Lung (tissue), 13 donors: Measurements from ENCODE around the gene SYVN1. TPM values are rescaled to one million over a fixed set of nuclear protein-coding genes. Genes with fewer than 3 reads are reported as not detected.

Experiments
- ATAC-seq: fragments of 200-7000 bp; cut with Tn5 transposase; one replicate; pipeline ENCODE4 v1.9.1; 2020; ENCODE audit warnings: moderate number of reproducible peaks; ENCODE audit not compliant: insufficient read depth, low FRiP score
- DNase-seq, 3 donors: peaks; one replicate each; pipeline ENCODE4 v3.0.0-alpha.2; 2013 to 2017
- H3K27ac ChIP-seq, 2 donors: one replicate each; pipeline ENCODE4 v1.5.1; 2013; ENCODE audit warnings: mild to moderate bottlenecking in 2 of 2, moderate library complexity in 2 of 2, control low read depth in 1 of 2, inconsistent platforms in 1 of 2, low read depth in 1 of 2, low read length in 1 of 2
- H3K27me3 ChIP-seq, 3 donors: one replicate each; pipeline ENCODE4 v1.5.1; 2013; ENCODE audit warnings: low read length in 2 of 3; ENCODE audit not compliant: control insufficient read depth in 3 of 3, insufficient read depth in 3 of 3
- H3K36me3 ChIP-seq, 4 donors: one replicate each; pipeline ENCODE4 v1.5.1; 2013; ENCODE audit warnings: low read length in 4 of 4, mild to moderate bottlenecking in 1 of 4, moderate library complexity in 1 of 4; ENCODE audit not compliant: control insufficient read depth in 4 of 4, insufficient read depth in 4 of 4
- H3K4me1 ChIP-seq, 5 donors: one replicate each; pipeline ENCODE4 v1.5.1; 2013; ENCODE audit warnings: low read length in 5 of 5, mild to moderate bottlenecking in 2 of 5, moderate library complexity in 1 of 5; ENCODE audit not compliant: control insufficient read depth in 5 of 5, insufficient read depth in 5 of 5
- H3K4me3 ChIP-seq: one replicate; pipeline ENCODE4 v1.5.1; 2013; ENCODE audit warnings: mild to moderate bottlenecking, control low read depth, moderate library complexity
- H3K9ac ChIP-seq, 2 donors: one replicate each; pipeline ENCODE4 v1.5.1; 2013; ENCODE audit warnings: low read length in 2 of 2, control low read depth in 1 of 2; ENCODE audit not compliant: insufficient read depth in 1 of 2
- H3K9me3 ChIP-seq, 4 donors: one replicate each; pipeline ENCODE4 v1.5.1; 2013; ENCODE audit warnings: low read length in 3 of 4, mild to moderate bottlenecking in 1 of 4, moderate library complexity in 1 of 4; ENCODE audit not compliant: control insufficient read depth in 4 of 4, insufficient read depth in 3 of 4
- WGBS, 2 donors: extraction: QIAGEN DNeasy Blood & Tissue Kit; methylation state at CpG; one replicate each; pipeline ENCODE4 v1.1.7; 2013; 5-methylcytosine and 5-hydroxymethylcytosine counted together
- polyA plus RNA-seq, 2 donors: library from polyadenylated mRNA; stranded (reverse); fragments of 200-250 nt; gene quantifications; one replicate each; pipeline ENCODE4 v1.2.1, GENCODE V29; 2013
- small RNA-seq: library from RNA; depleted of rRNA; stranded (forward); fragments of <200 nt; gene quantifications from one replicate; pipeline ENCODE3, GENCODE V24; 2014; ENCODE audit warnings: low replicate concordance
- total RNA-seq, 2 donors: library from RNA; depleted of rRNA in 1 of 2; stranded (reverse); fragments of >200 nt in 1 of 2; gene quantifications; one replicate each; pipeline ENCODE4 v1.2.1, GENCODE V29; 2014 to 2021
- TF ChIP-seq, protein P1 (sequence below): IDR thresholded peaks from 2 replicates; pipeline ENCODE4 v1.5.1; 2012; ENCODE audit warnings: mild to moderate bottlenecking; ENCODE audit errors: control extremely low read depth, extremely low read depth
- donor health status: control.
- donor health status: control.
- donor health status: Bipolar disorder and iron deficiency.
- donor health status: healthy.
- donor health status: DM: yes; HTN: yes; CAD: no.

The SYVN1 gene
- total and polyA plus RNA-seq, 4 donors, result 31.6 to 80.7 (median 37.6) TPM

DNA sequence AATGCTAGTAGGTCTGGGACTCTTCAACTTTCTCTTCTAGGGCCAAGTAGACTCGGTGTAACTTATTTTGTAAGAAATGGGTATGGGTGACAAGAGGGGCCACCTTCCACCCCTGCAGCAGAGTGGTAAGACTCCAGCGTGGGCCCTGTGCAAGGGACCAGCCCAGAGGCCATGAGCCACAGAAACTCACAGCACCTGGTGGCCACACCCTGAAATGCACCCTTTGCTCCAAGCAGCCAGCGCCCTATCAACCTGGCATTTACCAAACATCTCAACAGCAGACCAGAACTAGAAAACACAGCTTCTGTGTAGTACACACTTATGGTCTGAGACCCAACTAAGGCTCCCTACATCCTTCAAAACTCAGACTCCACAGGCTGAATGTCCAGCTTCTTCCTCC, 56.2 kb downstream of the SYVN1 start:
- Histone ChIP-seq H3K27ac (no peak overlapping the region), H3K4me3 (no peak overlapping the region), H3K4me1 (peaks cover 0 to 6% (median 3%) of the 10 kb centered on the region in 5 donors), H3K36me3 (peaks cover 0 to 13% (median 1%) of the 10 kb centered on the region in 4 donors), H3K27me3 (no peaks in the 10 kb centered on the region), H3K9me3 (no peaks in the 10 kb centered on the region), H3K9ac (no peak overlapping the region)
- ATAC-seq, result peak; percentile 47
- no peak for DNase-seq
- TF ChIP-seq, protein P1, sequence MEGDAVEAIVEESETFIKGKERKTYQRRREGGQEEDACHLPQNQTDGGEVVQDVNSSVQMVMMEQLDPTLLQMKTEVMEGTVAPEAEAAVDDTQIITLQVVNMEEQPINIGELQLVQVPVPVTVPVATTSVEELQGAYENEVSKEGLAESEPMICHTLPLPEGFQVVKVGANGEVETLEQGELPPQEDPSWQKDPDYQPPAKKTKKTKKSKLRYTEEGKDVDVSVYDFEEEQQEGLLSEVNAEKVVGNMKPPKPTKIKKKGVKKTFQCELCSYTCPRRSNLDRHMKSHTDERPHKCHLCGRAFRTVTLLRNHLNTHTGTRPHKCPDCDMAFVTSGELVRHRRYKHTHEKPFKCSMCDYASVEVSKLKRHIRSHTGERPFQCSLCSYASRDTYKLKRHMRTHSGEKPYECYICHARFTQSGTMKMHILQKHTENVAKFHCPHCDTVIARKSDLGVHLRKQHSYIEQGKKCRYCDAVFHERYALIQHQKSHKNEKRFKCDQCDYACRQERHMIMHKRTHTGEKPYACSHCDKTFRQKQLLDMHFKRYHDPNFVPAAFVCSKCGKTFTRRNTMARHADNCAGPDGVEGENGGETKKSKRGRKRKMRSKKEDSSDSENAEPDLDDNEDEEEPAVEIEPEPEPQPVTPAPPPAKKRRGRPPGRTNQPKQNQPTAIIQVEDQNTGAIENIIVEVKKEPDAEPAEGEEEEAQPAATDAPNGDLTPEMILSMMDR, result peak; percentile 42
- 57 to 66% methylated on average over 3 of the region's 3 CpGs for WGBS, 2 donors

DNA sequence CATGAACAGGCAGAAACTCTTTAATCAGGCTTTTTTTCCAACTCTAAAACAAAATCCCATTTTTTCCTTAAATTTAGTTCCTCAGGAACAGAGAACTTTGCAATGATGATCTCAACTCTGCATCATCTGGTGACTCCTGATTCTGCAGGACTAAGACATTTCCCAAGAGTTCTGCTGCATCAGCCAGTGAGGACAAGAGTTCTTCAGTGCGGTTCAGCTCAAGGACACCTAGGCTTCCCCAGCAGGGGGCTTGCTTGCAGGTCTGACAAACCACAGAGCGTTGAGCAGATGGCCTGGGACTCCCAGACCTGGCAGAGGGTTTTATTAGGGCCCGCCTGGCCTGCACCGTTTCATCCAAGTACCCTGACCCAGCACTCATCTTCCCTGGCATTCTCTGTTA, 56.9 kb downstream of the SYVN1 start:
- Histone ChIP-seq H3K4me3 (no peak overlapping the region), H3K4me1 (no peaks in the 10 kb centered on the region), H3K9ac (no peak overlapping the region), H3K27ac (no peak overlapping the region), H3K36me3 (peaks cover 0 to 13% (median 1%) of the 10 kb centered on the region in 4 donors), H3K9me3 (no peaks in the 10 kb centered on the region), H3K27me3 (no peaks in the 10 kb centered on the region)
- WGBS, 2 donors, result 84 to 87% methylated on average over 4 of the region's 4 CpGs
- DNase-seq (no peak), ATAC-seq (no peak)
- TF ChIP-seq, protein P1, result no peak

Small RNA genes lying within 50 kb of the gene (small RNA-seq; reads per million reads assigned to genes)
- gene HIGD1AP10, result not detected
- not detected for gene PDCL2P2
- 1.0 reads per million, percentile 81 among the genes with 10 or more reads in this experiment for gene RNU2-23P

Other genes starting within 250 kb of the SYVN1 start
- gene ATG2A, start 217.3 kb downstream of the SYVN1 start, total RNA-seq, result 10 to 100 TPM; 17.4 to 32.5 TPM
- 10 to 100 TPM; 19.1 to 22.9 TPM for gene ATG2A, start 217.3 kb downstream of the SYVN1 start, polyA plus RNA-seq
- gene PPP2R5B, start 209.8 kb downstream of the SYVN1 start, total RNA-seq, result 10 to 100 TPM in 1 of 2 donors, 1 to 10 TPM in 1; 9.8 to 27.8 TPM
- gene PPP2R5B, start 209.8 kb downstream of the SYVN1 start, polyA plus RNA-seq, result 10 to 100 TPM; 14.4 to 20.2 TPM
- not detected for gene GPHA2, start 198.6 kb downstream of the SYVN1 start, total RNA-seq
- under 1 TPM in 1 of 2 donors, not detected in 1; 0.19 TPM for gene GPHA2, start 198.6 kb downstream of the SYVN1 start, polyA plus RNA-seq
- gene MAJIN, start 162.4 kb downstream of the SYVN1 start, total RNA-seq, result under 1 TPM in 1 of 2 donors, not detected in 1; 0.55 TPM
- gene MAJIN, start 162.4 kb downstream of the SYVN1 start, polyA plus RNA-seq, result under 1 TPM; 0.24 to 0.39 TPM
- 1 to 10 TPM; 2.9 to 6.3 TPM for gene BATF2, start 137.5 kb downstream of the SYVN1 start, total RNA-seq
- 1 to 10 TPM; 3.7 to 7.4 TPM for gene BATF2, start 137.5 kb downstream of the SYVN1 start, polyA plus RNA-seq
- gene ARL2, start 120.4 kb downstream of the SYVN1 start, total RNA-seq, result 10 to 100 TPM; 37.4 to 95.4 TPM
- 100 to 1,000 TPM in 1 of 2 donors, 10 to 100 TPM in 1; 92.5 to 127 TPM for gene ARL2, start 120.4 kb downstream of the SYVN1 start, polyA plus RNA-seq
- 10 to 100 TPM; 16.2 to 28.4 TPM for gene SNX15, start 107.1 kb downstream of the SYVN1 start, total RNA-seq
- gene SNX15, start 107.1 kb downstream of the SYVN1 start, polyA plus RNA-seq, result 10 to 100 TPM; 18.4 to 19.4 TPM
- gene SAC3D1, start 93.3 kb downstream of the SYVN1 start, total RNA-seq, result 10 to 100 TPM in 1 of 2 donors, 1 to 10 TPM in 1; 5.1 to 17.6 TPM
- gene SAC3D1, start 93.3 kb downstream of the SYVN1 start, polyA plus RNA-seq, result 10 to 100 TPM; 12.7 to 15.9 TPM
- 10 to 100 TPM; 12.4 to 22.0 TPM for gene NAALADL1, start 76.0 kb downstream of the SYVN1 start, total RNA-seq
- 10 to 100 TPM in 1 of 2 donors, 1 to 10 TPM in 1; 7.4 to 14.0 TPM for gene NAALADL1, start 76.0 kb downstream of the SYVN1 start, polyA plus RNA-seq
- 1 to 10 TPM; 2.2 to 2.7 TPM for gene CDCA5, start 50.5 kb downstream of the SYVN1 start, total RNA-seq
- gene CDCA5, start 50.5 kb downstream of the SYVN1 start, polyA plus RNA-seq, result 1 to 10 TPM; 1.8 to 2.1 TPM
- gene ZFPL1, start 50.3 kb downstream of the SYVN1 start, total RNA-seq, result 10 to 100 TPM; 34.5 to 35.4 TPM
- 10 to 100 TPM; 35.1 to 45.8 TPM for gene ZFPL1, start 50.3 kb downstream of the SYVN1 start, polyA plus RNA-seq
- 100 to 1,000 TPM; 128 to 164 TPM for gene VPS51, start 38.3 kb downstream of the SYVN1 start, total RNA-seq
- gene VPS51, start 38.3 kb downstream of the SYVN1 start, polyA plus RNA-seq, result 100 to 1,000 TPM in 1 of 2 donors, 10 to 100 TPM in 1; 69.6 to 120 TPM
- gene TM7SF2, start 22.6 kb downstream of the SYVN1 start, total RNA-seq, result 10 to 100 TPM; 41.0 to 68.4 TPM
- 10 to 100 TPM; 30.3 to 82.7 TPM for gene TM7SF2, start 22.6 kb downstream of the SYVN1 start, polyA plus RNA-seq
- 10 to 100 TPM in 1 of 2 donors, 1 to 10 TPM in 1; 6.3 to 19.6 TPM for gene ZNHIT2, start 16.8 kb downstream of the SYVN1 start, total RNA-seq
- 10 to 100 TPM; 19.3 to 23.7 TPM for gene ZNHIT2, start 16.8 kb downstream of the SYVN1 start, polyA plus RNA-seq
- gene FAU, start 12.4 kb downstream of the SYVN1 start, total RNA-seq, result 100 to 1,000 TPM; 334 to 904 TPM
- 1,000 to 10,000 TPM; 1,051 to 1,580 TPM for gene FAU, start 12.4 kb downstream of the SYVN1 start, polyA plus RNA-seq
- 10 to 100 TPM; 35.6 to 44.3 TPM for gene MRPL49, start 12.2 kb downstream of the SYVN1 start, total RNA-seq
- gene MRPL49, start 12.2 kb downstream of the SYVN1 start, polyA plus RNA-seq, result 10 to 100 TPM; 26.3 to 57.2 TPM
- gene SPDYC, start 35.7 kb upstream of the SYVN1 start, total RNA-seq, result not detected
- not detected for gene SPDYC, start 35.7 kb upstream of the SYVN1 start, polyA plus RNA-seq
- gene CAPN1, start 47.4 kb upstream of the SYVN1 start, total RNA-seq, result 100 to 1,000 TPM; 106 to 265 TPM
- gene CAPN1, start 47.4 kb upstream of the SYVN1 start, polyA plus RNA-seq, result 100 to 1,000 TPM; 128 to 144 TPM
- gene POLA2, start 127.4 kb upstream of the SYVN1 start, total RNA-seq, result 10 to 100 TPM in 1 of 2 donors, 1 to 10 TPM in 1; 9.7 to 14.2 TPM
- gene POLA2, start 127.4 kb upstream of the SYVN1 start, polyA plus RNA-seq, result 1 to 10 TPM; 4.5 to 9.2 TPM
- 10 to 100 TPM in 1 of 2 donors, 1 to 10 TPM in 1; 9.2 to 28.9 TPM for gene CDC42EP2, start 180.3 kb upstream of the SYVN1 start, total RNA-seq
- 10 to 100 TPM; 23.4 to 35.0 TPM for gene CDC42EP2, start 180.3 kb upstream of the SYVN1 start, polyA plus RNA-seq
- gene DPF2, start 199.3 kb upstream of the SYVN1 start, total RNA-seq, result 10 to 100 TPM; 44.6 to 53.2 TPM
- 10 to 100 TPM; 21.5 to 25.0 TPM for gene DPF2, start 199.3 kb upstream of the SYVN1 start, polyA plus RNA-seq
- under 1 TPM in 1 of 2 donors, not detected in 1; 0.21 TPM for gene TIGD3, start 220.2 kb upstream of the SYVN1 start, total RNA-seq
- gene TIGD3, start 220.2 kb upstream of the SYVN1 start, polyA plus RNA-seq, result under 1 TPM; 0.24 to 0.27 TPM
- gene SLC25A45, start 248.1 kb upstream of the SYVN1 start, total RNA-seq, result 10 to 100 TPM in 1 of 2 donors, 1 to 10 TPM in 1; 7.3 to 15.6 TPM
- gene SLC25A45, start 248.1 kb upstream of the SYVN1 start, polyA plus RNA-seq, result 1 to 10 TPM; 5.5 to 9.0 TPM